ENCODE data around the gene CRK.
"Not testable (repeated sequence)": the region's sequence is repeated elsewhere in the genome, so short reads cannot be mapped to it uniquely, and the experiment has no call there.

The CRK gene

GRCh38 chr17:1467898-1468492 is 12.0 kb upstream of the CRK start:
- DNase-seq (ENCODE audit: low read depth in 2 of 2) = no peak

GRCh38 chr17:1467258-1467657 is 11.2 kb upstream of the CRK start:
- no peak for DNase-seq (ENCODE audit: low read depth in 2 of 2)

- no peak for DNase-seq (ENCODE audit: low read depth in 2 of 2)
Observed at GRCh38 chr17:1464186-1464585, 8.2 kb upstream of the CRK start.

GRCh38 chr17:1462164-1463112 is 6.4 kb upstream of the CRK start:
- DNase-seq (ENCODE audit: low read depth in 2 of 2) = no peak

- no peak for DNase-seq (ENCODE audit: low read depth in 2 of 2)
Observed at GRCh38 chr17:1461198-1461944, 5.3 kb upstream of the CRK start.

- no peak for DNase-seq (ENCODE audit: low read depth in 2 of 2)
Observed at GRCh38 chr17:1460233-1460632, 4.2 kb upstream of the CRK start.

GRCh38 chr17:1455291-1455796 is 688 bp downstream of the CRK start:
- peak in 1 of 2 donors; percentile 6 for DNase-seq (ENCODE audit: low read depth in 2 of 2)

- DNase-seq (ENCODE audit: low read depth in 2 of 2) = no peak
Observed at GRCh38 chr17:1454541-1454940, 1.5 kb downstream of the CRK start.

GRCh38 chr17:1453694-1454093 is 2.3 kb downstream of the CRK start:
- DNase-seq (ENCODE audit: low read depth in 2 of 2) = not testable (repeated sequence)

- DNase-seq (ENCODE audit: low read depth in 2 of 2) = no peak
Observed at GRCh38 chr17:1452836-1453235, 3.2 kb downstream of the CRK start.

- not testable (repeated sequence) for DNase-seq (ENCODE audit: low read depth in 2 of 2)
Observed at GRCh38 chr17:1450261-1450660, 5.8 kb downstream of the CRK start.

GRCh38 chr17:1449412-1449967 is 6.5 kb downstream of the CRK start:
- DNase-seq (ENCODE audit: low read depth in 2 of 2) = no peak

GRCh38 chr17:1447052-1447451 is 9.0 kb downstream of the CRK start:
- no peak for DNase-seq (ENCODE audit: low read depth in 2 of 2)

- no peak for DNase-seq (ENCODE audit: low read depth in 2 of 2)
Observed at GRCh38 chr17:1446201-1446600, 9.8 kb downstream of the CRK start.

GRCh38 chr17:1445695-1446094 is 10.3 kb downstream of the CRK start:
- DNase-seq (ENCODE audit: low read depth in 2 of 2) = not testable (repeated sequence)

GRCh38 chr17:1442721-1443120 is 13.3 kb downstream of the CRK start:
- DNase-seq (ENCODE audit: low read depth in 2 of 2) = not testable (repeated sequence)

- DNase-seq (ENCODE audit: low read depth in 2 of 2) = no peak
Observed at GRCh38 chr17:1442187-1442586, 13.8 kb downstream of the CRK start.

GRCh38 chr17:1440921-1441320 is 15.1 kb downstream of the CRK start:
- no peak for DNase-seq (ENCODE audit: low read depth in 2 of 2)

- DNase-seq (ENCODE audit: low read depth in 2 of 2) = no peak
Observed at GRCh38 chr17:1438593-1439083, 17.4 kb downstream of the CRK start.

- no peak for DNase-seq (ENCODE audit: low read depth in 2 of 2)
Observed at GRCh38 chr17:1435326-1435725, 20.7 kb downstream of the CRK start.

GRCh38 chr17:1434150-1434549 is 21.9 kb downstream of the CRK start:
- DNase-seq (ENCODE audit: low read depth in 2 of 2) = no peak

- DNase-seq (ENCODE audit: low read depth in 2 of 2) = no peak
Observed at GRCh38 chr17:1431631-1432104, 24.4 kb downstream of the CRK start.

Measured in activated CD8-positive, alpha-beta memory T cell treated with anti-CD3 and anti-CD28 coated beads for 4 hours (primary cell).